OCI-M2 (cell line): Measurements from ENCODE around the gene KIAA1328.

Experiments used
- DNase-seq: peaks from one replicate; lab custom pipeline; 2025; ENCODE audit not compliant: unreplicated experiment; lab: John Stamatoyannopoulos, UW

KIAA1328 gene

DNA sequence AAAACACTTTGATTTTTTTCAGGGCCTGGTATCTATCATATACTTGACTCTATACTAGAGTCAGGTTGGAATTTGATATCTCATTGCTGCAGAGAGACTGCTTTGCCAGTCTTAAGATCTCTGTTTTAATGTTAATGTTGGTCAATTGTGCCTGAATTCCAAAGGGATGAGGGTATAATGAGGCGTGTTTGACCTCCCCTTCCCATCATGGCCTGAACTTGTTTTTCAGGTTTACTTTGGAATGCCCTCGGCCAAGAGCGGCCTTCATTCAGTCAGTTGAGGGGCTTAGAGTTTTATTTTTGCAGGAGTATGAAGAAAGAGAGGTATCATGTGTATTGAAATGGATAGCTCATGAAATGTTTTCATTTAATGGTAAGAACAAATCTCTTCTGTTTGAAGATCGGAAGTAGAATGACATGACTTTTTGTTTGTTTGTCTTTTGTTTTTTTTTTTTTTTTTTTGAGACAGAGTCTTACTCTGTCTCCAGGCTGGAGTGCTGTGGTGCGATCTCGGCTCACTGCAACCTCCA lies 119.0 kb downstream of the KIAA1328 start:
- no peak for DNase-seq

DNA sequence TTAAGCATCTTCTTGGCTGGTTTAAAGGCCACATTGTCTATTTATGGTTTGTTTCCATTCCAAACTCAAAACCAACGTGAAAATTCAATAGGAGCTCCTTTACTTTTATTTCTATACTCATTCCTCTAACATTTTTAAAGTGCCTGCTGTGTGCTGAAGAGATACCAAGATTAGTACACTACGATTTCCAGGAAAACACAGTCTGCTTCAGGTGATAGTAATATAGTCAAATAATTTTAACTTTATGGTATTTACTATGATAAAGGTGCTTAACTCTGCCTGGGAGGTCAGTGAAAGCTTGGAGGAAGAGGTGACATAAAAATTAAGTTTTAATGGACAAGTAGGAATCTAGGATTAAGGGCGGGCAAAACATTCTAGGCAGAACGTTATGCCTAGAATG lies 121.4 kb downstream of the KIAA1328 start:
- DNase-seq, result no peak

GRCh38 chr18:36950960-36951359 lies 122.0 kb downstream of the KIAA1328 start:
- no peak for DNase-seq

GRCh38 chr18:36953047-36953446 lies 124.1 kb downstream of the KIAA1328 start:
- no peak for DNase-seq

DNA sequence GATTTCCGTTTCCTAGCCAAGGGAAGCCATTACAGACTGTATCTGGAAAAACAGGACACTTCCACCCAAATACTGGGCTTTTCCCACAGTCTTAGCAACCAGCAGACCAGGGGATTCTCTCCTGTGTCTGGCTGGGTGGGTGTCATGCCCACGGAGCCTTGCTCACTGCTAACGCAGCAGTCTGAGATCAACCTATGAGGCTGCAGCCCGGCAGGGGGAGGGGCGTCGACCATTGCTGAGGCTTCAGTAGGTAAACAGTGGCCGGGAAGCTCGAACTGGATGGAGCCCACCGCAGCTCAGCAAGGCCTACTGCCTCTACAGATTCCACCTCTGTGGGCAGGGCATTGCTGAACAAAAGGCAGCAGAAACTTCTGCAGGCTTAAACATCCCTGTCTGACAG lies 131.1 kb downstream of the KIAA1328 start:
- no peak for DNase-seq

GRCh38 chr18:36963464-36963863 lies 134.5 kb downstream of the KIAA1328 start:
- no peak for DNase-seq

- no peak for DNase-seq
Measured at GRCh38 chr18:36974686-36975085, 145.8 kb downstream of the KIAA1328 start.

DNA sequence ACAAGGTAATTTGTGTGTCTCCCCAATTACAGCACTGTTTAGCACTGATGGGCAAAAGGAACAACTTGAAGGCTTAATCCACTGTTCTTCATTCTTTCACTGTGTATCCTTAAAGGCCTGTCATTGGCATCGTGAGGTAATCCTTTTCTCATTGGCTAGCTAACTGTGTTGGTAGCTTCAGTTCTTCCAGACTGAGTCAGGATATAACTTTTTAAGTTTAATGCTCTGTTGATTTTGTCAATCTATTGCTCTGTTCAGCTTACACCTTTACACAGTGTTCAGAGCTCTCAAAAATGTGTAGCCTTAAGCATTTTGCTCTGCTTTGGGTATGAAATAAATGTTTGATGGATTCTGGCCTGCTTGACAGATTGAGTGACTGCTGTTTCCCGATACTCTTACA lies 148.2 kb downstream of the KIAA1328 start:
- no peak for DNase-seq

GRCh38 chr18:36993068-36993467 lies 164.1 kb downstream of the KIAA1328 start:
- DNase-seq, result no peak

DNA sequence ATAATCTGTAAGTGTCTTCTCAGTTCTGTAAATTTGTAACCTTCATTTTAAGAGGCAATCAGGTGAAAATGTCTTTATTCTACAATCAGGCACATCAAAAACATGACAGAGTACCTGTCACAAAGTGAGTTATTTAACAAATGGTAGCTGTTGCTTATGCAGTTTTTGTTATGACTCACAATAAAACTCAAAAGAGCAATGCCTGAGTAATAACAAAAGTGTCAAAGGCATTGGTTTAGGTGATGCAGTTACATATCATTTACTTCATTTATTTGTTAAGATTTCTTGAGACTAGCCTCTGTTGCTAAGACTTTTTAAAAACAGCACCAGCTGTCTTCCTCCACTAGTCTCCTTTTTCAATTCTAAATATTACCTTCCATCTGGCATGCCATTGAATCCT lies 177.8 kb downstream of the KIAA1328 start:
- no peak for DNase-seq

DNA sequence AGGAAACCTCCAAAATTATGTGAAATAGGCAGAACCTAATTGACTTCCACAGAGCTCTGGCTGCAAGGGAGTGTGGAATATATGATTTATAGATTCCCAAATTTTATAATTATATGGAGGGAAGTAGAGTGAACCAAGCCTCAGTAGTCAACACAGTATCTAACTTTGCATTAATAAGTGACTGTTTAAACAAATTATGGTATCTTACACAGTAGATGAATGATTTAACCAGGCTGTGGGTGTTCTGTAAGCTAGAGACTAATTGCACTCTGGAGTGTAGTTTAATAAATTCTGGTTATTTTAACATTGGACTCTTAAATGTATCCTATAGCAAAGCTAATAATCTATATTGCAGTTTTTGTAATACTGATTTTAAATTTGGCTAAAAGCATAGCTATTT lies 183.5 kb downstream of the KIAA1328 start:
- DNase-seq, result no peak

DNA sequence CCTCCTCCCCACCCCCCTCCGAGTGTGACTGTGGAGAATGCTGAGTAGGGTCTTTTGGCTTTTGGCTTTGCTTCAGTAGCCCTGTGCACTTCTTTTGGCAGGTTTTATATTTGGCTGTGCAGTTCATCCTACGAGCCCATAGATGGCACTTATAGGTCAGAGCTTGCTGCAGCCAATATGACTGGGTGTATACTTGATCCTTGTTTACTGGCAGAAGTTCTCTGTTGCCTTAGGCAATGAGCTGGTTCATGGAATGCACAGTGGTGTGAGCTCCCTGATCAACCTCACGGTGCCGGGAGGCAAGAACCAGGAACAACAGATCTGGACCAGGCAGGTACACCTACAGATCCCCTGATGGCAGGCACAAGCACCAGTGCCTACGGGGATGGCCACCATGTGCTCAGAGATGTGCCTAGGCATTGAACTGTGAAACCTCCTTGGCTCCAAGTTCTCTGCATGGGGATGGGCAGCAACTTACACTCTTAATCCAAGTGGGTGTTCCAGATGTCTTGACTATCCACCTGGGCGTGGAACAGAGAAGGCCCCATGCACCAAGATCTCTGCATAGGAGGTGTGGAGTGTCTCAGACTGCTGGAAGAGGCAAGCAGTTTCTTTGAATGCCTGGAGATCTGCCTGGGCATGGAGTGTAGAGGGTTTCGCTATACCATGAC lies 190.4 kb downstream of the KIAA1328 start:
- DNase-seq, result no peak

DNA sequence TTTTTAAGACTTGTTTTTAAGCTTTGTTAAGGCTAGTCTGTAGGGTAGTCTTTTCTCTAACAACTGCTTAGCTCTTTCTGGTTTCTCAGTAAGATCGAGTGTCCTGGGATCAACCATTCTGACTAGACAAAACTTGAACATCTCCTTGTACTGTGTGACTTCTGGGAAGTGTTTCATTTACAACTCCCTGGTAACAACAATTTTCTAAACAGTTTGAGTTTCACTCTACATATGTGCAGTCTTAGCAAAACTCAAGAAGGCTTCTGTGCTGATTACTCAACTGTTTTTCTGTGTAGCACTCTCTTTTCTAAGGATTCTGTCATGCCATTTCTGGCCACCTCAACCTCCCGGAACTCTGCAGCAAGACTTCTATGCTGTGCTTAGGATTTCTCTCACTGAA lies 204.5 kb downstream of the KIAA1328 start:
- no peak for DNase-seq

- DNase-seq, result no peak
Measured at GRCh38 chr18:37042381-37042780, 213.5 kb downstream of the KIAA1328 start.

GRCh38 chr18:37055137-37055802 lies 226.3 kb downstream of the KIAA1328 start:
- no peak for DNase-seq

GRCh38 chr18:37064187-37064586 lies 235.3 kb downstream of the KIAA1328 start:
- no peak for DNase-seq

- no peak for DNase-seq
Measured at GRCh38 chr18:37065254-37065653, 236.3 kb downstream of the KIAA1328 start.

GRCh38 chr18:37084912-37085311 lies 256.0 kb downstream of the KIAA1328 start:
- DNase-seq, result no peak

DNA sequence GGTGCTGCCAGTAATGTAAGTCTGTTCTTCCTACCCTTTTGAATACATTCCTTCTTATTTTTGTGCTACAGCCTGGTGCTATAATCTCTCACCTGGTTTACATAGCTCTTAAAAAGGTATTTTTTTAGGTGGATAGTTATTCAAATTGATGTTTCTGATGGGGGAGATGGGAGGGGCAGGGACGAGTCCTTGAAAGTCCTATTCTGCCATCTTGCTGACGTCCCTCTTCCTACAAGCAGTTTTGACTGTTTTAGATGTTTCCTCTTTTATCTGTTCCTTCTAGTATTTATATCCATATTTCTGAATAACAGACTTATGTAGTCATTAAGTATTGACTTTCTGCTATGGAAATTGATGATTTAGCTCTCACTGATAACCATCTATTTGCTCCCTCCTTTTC lies 256.4 kb downstream of the KIAA1328 start:
- no peak for DNase-seq

- no peak for DNase-seq
Measured at GRCh38 chr18:37107748-37108522, 279.0 kb downstream of the KIAA1328 start.

- no peak for DNase-seq
Measured at GRCh38 chr18:37122877-37123276, 293.9 kb downstream of the KIAA1328 start.

DNA sequence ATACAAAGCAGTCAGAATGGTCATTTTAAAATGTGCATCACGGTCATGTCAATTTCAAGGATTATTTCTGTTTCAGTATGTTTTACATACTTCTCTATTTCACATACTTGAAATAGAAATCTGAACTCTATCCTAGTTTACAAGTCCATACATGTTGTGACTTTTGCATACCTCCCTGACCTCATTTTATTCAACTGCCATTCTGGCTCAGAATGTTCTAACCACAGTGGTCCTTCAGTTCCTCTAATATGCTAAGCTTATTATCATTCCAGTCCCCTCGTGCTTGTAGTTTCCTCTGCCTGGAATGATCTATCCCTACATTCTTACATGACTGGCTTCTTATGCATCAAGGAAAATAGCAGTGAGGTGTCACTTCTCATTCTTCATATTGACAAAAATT lies 295.6 kb downstream of the KIAA1328 start:
- DNase-seq, result no peak
